GM21390 (cell line): ENCODE data around the gene TAS2R16.
"Not testable (repeated sequence)": the region's sequence is repeated elsewhere in the genome, so short reads cannot be mapped to it uniquely, and the experiment has no call there.

Experiments
- ATAC-seq: cut with Tn5 transposase; IDR thresholded peaks from one replicate; pipeline ENCODE4 v1.9.1; 2021; ENCODE audit not compliant: unreplicated experiment

Gene TAS2R16

DNA sequence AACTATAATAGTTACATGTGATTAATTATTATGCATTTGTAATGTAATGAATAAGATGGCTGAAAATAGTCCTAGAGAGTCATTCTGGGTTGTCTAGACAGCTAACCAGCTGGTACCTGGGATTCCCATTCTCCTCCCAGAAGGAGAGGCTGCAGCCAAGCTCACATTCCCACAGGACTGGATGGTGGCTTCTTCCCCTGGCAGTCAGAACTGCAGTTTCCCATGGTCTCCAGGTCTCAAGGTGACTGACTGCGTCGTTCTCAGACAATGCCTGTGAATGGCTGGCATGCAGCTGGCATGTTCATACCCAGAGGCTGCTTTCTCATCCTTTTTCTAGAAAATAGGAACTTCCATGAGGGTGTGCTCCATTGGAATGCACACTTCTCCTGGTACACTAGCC lies 21.3 kb downstream of the TAS2R16 start:
- no peak for ATAC-seq

DNA sequence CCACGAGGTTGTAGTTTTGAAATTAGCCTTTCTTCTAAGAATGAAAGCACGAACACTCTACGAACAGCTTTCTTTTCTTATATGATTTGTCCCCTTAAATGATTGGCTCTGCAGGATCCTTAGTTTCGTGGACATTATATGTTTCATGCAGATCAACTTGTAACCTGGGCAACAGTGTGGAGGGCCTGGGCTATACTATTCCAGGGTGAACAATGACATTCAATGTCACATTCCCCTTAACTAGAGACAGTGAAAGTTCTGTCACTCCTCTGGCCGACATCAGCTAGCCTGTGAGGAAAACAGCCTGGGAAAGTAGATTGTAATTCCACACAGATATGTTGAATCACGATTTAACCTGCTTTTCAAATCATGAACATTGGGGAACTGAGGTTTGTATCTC lies 23.4 kb downstream of the TAS2R16 start:
- no peak for ATAC-seq

DNA sequence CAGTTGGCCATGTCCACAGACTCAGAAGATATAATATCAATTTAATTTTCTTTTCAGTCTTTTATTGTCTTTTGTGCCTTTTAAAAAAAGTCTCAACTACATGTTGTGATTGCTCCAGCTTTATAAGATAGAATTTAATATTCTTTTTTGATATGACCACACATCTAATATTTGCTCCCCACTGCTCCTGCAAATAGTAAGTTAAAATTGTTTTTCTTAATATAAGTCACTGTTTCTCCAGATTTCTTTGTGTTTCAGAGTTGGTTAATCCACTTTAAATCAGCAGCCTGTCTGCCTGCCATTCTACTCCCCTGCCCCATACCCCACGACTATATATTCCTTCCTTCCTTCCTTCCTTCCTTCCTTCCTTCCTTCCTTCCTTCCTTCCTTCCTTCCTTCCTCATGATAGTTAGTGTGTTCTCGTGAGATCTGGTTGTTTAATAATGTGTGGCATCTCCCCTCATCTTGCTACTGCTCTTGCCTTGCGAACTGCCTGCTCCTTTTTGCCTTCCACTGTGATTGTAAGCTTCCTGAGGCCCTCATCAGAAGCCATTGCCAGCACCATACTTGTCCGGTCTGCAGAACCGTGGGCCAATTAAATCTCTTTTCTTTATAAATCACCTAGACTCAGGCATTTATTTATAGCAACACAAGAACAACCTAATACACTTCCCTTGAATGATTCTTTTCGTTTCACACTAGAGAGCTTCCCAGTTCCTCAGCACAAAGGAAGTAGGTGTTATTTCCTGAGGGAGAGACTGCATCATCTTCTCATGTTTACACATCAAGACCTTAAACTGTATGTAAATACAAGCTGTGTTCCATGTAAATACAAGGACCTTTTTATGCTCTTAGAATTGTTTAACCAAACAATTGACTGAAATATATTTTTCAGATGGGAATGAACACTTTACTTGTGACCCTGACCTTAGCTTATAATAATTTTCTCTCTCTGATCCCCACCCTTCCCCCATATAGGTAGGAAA lies 24.5 kb downstream of the TAS2R16 start:
- ATAC-seq = no peak

DNA sequence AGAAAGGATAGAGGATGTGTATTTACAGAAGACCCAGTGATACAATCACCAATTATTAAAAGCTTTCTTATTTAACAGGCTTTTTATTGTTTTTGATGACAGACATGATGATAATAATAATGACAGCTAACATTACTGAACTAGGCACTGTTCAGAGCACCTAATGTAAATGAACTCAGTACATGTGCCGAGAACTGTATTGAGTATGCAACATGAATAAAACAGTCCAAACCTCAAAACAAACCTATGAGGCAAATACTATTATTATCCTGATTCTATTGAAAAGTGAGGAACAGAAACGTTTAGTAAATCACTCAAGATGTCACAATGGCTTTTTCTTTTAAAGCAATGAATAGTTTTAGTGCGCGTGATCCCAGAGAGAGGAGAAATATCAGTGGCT lies 27.1 kb downstream of the TAS2R16 start:
- no peak for ATAC-seq

DNA sequence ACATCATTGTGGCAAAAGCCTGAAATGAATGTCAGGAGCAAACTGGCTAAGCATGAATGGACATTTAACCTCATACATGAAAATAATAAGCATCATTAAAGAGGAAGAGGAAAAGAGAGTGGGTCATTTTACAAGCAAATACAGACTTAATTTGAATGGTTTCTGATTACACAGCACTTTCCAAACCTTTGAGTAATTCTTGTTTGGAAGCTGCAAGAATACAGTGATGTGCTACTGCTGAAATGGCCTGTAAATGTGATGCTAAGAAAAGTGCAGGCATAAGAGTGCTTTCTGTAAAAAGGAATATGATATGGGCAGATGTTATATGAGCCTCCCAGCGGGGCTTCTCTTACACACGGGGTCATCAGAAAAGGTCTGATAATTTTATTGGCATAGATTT lies 30.2 kb downstream of the TAS2R16 start:
- no peak for ATAC-seq

DNA sequence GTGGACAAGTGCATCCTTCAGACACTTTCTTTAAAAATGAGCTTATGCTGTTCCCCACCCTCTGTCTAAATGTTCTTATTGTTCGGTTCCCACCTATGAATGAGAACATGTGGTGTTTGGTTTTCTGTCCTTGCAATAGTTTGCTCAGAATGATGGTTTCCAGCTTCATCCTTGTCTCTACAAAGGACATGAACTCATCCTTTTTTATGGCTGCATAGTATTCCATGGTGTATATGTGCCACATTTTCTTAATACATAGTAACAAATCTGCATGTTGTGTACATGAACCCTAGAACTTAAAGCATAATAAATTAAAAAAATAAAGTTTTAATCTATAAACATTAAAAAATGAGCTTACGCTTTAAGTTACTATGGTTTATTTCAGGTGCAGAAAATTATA lies 41.8 kb downstream of the TAS2R16 start:
- not testable (repeated sequence) for ATAC-seq

DNA sequence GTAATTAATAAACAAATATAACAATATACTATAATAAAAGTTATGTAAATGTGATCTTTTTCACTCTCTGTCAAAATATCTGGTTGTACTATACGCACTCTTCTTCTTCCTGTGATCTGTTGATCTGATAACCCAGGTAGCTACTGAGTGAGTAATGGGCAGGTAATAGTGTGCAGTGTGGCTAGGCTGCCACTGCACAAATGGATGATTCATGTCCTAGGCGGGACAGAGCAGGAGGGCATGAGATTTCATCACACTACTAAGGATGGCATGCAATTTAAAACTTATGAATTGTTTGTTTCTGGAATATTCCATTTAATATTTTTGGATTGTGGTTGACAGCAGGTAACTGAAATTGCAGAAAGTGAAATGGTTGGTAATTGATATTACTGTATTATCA lies 44.5 kb downstream of the TAS2R16 start:
- no peak for ATAC-seq

DNA sequence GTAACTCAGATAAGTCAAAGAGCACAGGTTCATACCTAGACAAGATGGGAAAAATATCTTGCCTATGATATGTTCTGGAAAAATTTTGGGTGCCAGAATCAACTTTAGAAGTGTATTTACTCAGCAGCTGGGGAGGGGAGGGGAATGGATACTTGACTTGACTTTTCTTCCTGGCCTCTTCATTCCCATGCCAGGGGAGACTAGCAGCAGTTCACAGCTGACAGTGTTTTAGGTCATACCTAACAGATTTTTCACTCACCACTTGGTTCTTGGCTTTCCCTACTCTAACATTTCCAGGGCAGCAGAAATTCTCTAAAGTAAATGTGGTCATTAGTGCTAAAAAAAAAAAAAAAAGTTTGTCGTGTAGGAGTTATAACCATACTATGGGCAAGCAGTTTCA lies 46.3 kb downstream of the TAS2R16 start:
- no peak for ATAC-seq
